GM19467 (cell line): ENCODE results near the gene MATN1.

Source experiments
- ATAC-seq: cut with Tn5 transposase; IDR thresholded peaks from one replicate; pipeline ENCODE4 v1.9.1; 2021; ENCODE audit warnings: mild to moderate bottlenecking, moderate library complexity; ENCODE audit not compliant: unreplicated experiment

MATN1 gene

DNA sequence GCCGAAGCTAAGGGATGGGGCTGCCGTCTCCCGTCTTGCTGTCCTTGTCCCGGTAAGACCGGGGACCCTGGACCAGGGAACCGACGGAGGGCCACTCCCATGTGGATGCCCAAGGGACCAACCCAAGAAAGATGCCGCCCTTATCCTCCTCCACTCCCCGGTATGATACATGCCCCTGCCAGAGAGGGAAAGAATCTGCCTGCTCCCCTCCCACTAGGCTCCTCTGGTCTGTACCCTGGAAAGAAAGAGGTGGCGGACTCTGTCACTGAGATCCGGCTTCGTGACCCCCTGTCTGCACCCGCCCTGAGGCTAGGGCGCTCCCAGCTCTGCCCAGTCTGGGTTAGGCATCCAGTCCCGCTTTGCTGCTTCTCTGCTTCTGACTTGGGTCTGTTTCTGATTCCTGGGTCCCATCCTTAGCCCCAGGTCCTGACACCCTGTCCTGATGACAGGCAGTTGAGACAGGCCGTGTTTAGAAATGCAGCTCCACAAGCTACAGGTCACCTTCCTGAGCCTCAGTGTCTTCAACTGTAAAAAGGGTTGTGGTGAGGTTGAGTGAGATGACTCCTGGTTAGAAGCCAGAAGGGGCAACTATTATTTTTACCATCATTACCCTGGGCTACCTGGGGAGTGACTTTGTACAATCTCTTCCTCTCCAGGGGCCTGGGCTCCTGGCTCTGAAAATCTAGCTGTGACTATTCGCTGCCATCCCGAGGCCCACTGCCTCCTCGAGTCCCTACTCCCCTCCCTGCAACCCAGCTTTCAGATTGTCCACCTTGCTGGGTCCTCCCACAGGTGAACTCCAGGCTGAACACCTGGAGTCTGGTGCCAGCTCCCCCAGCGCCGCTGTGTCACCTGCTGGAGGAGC lies 3.7 kb downstream of the MATN1 start:
- no peak for ATAC-seq

DNA sequence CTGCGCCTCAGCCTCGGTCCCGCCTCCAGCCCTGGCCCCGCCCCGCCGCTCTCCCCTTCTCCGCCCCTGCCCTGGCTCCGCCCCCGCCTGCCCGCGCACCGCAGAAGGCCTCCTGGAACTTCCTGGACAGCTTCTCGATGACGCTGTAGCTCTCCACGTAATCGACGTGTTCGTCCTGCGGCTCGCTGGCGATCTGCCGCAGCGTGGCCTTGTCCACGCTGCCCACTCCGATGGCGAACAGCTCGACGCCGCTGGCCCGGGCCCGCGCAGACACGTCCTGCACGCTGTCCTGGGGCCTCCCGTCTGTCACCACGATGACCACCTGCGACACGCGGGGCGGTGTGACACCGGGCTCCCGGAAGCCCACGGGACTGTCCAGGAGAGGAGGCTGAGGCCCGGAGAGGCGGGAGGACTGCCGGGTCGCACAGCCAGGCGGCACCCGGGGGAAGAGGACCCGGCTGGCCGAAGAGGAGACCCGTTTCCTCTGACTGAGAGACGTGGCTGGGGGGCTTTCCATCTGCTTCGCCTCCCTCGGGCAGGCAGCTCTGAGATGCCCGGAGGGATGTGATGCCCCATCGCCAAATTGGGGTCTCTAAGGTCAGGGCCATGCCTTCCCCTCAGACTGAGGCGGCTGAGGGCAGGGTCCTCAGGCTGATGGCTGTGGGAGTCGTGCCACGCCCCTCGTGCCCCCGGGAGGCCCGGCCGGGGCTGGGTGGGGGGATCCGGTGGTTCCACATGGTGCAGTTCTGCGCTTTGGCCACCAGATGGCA lies 4.6 kb downstream of the MATN1 start:
- peak; percentile 45 for ATAC-seq

DNA sequence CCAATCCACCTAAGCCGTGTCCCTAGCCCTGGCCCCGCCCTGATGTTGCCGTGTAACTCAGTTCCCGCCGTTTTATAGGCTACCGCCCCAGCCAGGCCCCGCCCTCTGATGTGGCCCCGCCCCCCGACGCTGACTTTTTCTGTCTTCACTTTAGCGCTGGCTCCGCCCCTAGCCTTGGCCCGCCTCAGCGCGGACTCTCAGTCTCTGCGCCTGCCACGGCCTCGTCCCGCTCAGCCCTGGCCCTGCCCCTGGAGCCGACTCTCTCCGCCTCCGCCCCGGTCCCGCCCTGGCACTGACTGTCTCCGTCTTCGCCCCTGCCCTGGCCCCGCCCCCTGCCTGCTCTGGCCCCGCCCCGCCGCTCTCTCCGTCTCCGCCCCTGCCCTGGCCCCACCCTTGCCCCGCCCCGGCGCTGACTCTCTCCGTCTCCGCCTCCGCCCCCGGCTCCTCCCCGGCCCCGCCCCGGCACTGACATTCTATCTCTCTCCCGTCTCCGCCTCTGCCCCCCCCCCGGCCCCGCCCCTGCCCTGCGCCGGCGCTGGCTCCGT lies 5.2 kb downstream of the MATN1 start:
- peak; percentile 88 for ATAC-seq

DNA sequence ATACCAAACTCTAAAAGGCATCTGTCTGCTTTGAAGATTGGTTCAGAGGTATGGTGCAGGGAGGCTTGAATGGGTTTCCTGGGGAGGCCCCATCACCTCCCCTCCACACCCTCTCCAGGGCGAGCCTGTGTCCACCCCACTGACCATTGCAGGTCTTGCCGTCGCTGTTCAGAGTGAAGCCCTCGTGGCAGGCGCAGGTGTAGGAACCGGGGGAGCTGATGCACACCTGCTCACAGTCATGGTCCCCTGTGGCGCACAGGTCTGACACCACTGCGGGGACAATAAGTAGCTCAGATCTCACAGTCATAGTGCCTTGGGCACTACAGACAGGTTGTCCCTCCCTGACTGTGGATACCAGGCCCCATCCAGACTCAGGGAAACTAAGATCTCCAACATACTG lies 6.7 kb downstream of the MATN1 start:
- ATAC-seq, result no peak

DNA sequence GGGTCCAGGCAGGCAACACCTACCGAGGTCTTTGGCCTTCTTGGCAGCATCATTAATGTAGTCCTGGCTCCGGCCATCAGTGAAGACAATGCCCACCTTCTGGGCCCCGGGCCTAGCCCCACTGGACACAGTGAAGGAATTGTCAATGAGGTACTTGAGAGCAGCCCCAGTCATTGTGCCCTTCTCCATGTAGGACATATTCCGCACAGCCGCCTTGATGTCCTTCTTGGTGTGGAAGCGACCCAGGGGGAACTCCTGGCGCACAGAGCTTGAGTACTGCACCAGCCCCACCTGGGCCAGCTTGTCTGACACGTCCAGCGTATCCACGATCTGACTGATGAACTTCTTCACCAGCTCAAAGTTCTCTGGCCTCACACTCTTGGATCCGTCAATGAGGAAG lies 7.5 kb downstream of the MATN1 start:
- no peak for ATAC-seq

DNA sequence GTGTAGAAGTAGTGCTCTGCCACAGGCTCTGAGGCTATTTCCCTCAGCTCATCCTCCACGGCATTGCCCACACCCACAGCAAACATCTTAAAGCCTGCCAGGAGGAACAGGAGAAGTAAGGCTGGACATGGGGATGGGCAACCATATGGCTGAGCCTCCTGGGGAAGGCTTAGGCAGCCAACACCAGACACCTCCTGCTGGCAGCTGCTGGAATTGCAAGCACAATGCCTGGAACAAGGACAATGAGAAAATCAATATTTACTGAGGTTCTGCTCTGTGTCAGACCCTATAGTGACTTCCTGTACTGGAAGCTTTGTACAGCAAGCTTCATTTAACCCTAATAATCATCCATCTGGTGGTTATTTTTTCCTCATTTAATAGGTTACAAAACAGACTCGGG lies 8.2 kb downstream of the MATN1 start:
- no peak for ATAC-seq

DNA sequence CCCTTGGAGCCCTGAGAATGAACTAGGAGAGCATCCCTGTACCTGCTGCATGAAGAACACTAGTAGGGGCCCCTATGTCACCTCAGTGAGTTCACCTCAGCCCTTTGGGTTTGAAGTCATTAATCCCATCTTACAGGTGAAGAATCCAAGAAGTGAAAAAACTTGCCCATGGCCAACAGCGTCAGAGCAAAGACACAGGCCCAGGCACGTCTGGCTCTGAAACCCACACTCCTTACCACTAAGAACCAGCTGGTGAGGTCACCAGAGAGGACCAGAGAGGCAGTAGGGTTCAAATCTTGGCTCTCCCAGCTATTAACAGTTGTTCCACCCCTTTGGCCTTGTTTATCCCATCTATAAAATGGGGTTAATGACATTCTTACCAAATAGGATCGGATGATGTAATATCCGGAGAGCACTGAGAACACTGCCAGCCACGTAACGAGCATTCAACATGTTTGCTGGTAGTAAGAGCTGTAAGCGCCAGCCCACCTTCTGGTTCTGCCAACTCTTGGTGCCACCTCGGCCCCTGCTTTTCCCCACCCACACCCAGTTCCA lies 8.8 kb downstream of the MATN1 start:
- no peak for ATAC-seq

DNA sequence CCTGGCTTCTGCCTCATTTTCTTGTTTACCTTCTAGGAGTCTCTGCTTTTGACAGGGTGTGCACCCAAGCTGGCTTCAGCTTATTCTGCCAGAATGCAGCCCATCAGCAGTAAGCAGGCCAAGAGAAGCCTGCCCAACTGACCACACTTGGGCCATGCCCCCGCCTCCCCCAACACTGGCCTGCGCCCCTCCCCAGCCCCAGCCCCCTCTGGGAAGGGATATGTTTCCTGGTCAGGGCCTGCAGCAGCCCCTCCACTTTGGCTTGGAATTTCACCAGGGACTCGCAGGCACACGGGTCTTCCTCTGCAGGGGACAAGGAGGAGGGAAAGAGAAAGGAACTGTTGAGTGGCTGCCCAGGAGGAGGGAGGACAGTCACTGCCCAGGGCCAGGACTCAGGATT lies 9.4 kb downstream of the MATN1 start:
- ATAC-seq, result no peak

DNA sequence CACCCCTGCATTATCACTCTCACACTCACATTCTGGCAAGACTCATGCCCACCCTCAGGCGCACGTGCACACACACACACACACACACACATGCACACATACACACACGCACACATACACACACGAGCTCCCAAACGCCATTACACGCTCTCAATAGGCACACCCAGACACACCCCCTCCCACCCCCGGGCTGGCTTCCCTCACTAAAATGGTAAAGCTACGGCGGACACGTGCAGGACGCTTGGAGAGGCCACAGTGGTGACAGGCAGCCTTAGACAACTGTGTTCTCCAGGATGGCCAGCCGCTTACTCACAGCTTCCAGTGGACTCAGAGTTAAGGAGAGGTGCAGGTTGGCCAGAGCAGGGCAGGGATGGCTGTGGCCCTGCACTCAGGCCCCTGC lies 10.1 kb downstream of the MATN1 start:
- ATAC-seq, result no peak

DNA sequence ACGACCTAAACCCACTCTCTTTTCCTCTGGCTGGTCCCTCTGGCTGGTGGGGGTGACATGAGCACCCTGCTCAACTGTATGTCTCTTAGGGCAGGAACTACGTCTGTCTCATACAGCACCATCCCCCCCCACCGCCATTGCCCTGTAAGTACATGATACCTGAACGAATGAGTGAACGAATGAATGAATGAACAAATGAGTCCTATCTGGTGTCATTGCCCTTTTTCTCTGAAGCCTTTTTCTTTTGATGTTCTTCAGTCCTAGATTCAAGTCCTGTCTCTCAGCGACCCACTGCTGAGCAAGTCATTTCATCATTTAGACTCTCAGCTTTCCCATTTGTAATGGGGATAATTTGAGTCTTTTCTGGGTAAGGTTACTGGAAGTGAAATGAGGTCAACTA lies 10.8 kb downstream of the MATN1 start:
- ATAC-seq, result no peak

DNA sequence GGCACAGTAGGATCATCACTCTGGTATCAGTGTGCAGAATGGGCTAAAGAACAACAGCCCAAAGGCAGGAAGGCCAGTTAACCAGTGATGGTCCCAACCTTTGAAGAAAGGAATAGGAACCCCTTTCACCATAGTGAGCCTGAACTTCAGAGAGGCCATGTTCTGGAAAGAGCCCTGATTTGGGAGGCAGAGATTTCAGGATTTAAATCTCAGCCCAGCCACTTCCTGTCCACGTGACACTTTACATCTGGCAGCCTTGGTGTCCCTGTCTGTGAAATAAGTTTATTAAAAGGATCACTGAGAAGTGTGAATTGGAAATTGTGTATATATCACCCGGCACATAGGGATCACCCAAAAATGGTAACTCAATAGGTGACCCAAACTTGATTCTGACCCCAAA lies 13.0 kb downstream of the MATN1 start:
- no peak for ATAC-seq

DNA sequence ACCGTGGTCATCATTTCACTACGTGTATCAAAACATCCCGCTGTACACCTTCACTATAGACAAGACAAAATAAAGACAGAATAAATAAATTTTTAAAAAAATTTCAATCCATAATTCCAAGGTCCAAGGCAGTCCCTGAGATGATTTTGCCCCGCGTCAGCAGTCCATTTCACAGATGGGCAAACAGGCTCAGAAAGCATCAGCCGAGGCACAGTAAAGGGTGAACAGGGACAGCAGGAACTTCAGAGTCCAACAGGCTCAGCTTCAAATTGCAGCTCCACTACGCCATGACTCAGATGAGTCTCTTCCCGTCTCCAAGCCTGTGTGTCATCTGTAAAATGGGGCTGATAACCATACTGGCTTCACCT lies 15.0 kb downstream of the MATN1 start:
- ATAC-seq, result no peak

DNA sequence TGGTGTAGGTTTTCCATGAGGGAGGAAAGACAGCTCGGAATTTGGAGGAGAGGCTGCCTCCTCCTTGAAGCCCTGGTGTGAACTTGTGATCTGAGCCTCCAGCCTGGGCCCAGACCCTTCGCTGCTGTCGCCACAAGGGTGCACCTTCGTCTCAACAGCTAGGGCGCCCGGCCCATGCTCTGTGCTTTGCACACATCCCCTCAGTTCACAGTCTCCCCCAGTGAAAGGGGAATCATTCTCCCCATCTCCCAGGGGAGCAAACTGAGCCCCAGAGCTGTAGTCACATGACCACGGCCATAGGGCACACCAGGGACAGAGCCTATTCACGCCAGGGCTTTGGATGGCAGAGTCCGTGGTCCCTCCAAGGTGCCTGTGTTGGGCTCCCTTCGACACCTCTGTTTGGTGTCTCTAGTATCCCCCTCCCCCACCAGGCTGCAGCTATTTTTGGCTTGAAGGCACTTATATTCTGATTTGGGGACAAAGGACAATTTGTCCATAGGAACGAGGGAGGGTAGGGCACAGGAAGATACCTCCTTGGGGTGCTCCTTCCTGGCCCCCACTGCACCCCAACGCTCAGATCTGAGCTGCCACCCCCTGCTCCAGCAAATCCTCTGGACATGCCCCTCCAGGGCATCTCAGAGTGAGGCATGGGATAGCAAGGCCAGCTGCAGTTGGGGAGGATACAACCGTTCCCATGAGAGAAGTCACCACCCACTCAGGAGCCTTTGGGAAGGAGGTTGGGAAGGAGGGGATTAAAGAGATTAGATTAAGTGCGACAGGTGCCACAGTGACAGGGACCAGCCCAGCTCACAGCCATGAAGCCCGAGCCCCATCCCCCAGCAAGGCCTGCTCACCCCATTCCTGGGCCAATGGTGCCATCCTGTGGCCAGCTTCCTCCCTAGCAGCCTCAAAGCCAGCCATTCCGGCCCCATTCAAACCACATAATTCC lies 15.7 kb downstream of the MATN1 start:
- ATAC-seq, result no peak

DNA sequence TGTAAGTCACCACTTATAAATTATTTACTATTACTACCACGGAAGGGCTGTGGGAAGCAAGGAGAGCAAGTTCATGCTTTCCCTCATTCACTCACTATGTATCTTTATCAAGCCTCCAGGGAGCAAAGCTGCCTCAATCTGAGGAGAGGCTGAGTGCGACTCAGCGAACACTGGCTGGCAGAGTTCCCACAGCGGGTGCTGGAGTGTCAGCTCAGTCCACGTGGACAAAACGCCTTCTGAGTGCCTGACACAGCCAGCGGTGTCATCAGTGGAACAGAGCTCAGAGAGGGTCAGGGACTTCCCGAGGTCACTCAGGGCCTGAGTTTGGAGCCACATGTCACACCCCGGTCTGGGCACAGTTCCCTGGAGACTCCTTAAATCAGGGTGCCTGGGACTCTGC lies 16.9 kb downstream of the MATN1 start:
- no peak for ATAC-seq

DNA sequence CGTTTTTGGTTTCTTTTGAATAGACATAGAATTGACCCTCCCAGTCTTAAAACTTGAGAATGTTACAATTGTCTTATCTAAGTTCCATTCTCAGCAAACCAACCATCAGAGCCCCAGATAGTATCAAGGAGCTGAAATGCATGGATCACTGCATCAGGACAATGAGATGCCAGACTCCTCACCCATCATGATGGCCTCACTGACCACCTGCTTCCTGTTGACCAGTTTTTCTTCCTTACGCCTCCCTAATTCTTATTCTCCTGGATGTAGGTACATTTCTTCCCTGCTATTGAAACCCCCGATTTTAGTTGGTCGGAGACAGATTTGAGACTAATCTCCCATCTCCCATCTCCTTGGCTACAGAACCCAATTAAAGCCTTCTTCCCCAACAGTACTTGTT lies 17.7 kb downstream of the MATN1 start:
- no peak for ATAC-seq

DNA sequence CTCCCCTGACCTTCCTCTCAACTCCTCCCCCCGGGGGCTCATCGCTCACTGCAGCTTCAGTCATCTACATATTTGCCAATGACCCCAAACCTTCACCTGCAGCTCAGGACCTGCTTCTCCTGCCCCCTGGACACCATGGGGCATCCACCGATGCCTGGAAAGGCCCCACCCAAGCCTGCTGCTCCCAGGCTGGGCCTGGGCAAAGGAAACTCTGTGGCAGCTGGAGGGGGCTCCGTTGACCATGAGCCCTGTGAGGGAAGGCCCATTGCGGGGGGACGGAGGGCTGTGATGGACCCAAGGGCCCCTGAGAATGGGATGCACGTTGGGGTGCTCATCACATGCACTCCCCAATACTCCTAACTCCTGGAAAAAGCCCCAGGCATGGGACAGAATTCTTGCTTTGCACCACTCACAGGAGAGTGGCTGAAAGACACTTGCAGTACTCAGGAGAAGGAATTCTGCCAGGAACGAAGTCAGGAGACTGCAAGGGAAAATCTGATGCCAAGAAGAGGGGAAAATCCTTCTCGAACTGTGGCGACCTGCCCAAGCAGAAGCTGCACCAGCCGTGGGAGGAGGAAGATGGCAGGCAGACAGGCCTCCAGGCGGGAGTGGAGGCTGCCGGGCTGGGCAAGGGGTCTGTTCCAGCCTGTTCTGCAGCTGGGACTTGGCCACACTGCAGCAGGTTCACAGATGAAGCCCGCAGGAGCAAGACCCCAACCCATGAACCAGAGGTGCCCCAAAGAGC lies 18.4 kb downstream of the MATN1 start:
- no peak for ATAC-seq

DNA sequence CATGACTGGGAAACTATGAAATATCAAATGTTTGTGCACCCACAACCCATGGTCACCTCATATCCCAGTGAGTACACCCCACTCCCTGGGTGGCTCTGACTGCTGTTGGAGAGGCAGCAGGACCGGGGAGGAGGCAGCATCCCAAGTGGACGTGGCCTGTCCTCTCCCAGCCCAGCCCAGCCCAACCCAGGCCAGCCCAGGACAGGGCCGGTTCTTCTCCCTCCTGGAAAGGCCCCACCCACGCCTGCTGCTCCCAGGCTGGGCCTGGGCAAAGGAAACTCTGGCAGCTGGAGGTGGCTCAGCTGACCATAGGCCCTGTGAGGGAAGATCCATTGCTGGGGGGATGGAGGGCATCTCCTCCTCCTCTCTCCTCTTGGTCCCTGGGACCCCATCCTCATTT lies 19.1 kb downstream of the MATN1 start:
- no peak for ATAC-seq

DNA sequence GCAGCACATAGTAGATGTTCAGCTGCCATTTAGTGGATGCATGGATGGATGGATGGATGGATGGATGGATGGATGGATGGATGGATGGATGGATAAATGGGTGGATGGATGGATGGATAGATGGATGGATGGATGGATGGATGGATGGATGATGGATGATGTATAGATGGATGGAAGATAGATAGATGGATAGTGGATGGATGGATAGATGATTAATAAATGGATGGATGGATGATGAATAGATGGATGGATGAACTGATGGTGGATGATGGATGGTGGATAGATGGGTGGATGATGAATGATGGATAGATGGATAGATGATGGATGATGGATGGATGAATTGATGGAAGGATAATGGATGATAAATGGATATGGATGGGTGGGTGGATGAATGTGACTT lies 20.6 kb downstream of the MATN1 start:
- no peak for ATAC-seq

DNA sequence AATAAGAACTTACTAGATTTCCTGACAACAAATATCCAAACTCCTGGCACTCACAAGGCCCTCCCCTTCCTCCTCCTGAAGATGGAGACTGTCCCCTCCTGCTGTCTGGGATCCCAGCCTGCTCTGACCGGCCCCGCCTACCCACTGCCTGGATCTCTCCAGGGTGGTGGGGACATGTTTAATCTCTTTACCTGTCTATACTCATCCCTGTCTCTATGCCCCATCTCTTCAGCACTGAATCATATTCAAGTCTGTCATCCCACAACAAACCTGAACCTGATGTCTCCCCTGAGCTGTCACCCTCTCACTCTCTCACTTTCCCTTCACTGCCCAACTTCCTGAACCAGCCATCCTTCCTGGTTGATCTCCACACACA lies 22.1 kb downstream of the MATN1 start:
- no peak for ATAC-seq
